Measurements from ENCODE around the gene PTPMT1. TPM values are rescaled to one million over a fixed set of nuclear protein-coding genes. Genes with fewer than 3 reads are reported as not detected.
"Not testable (repeated sequence)": the region's sequence is repeated elsewhere in the genome, so short reads cannot be mapped to it uniquely, and the experiment has no call there.

The PTPMT1 gene
- total RNA-seq, 4 donors from 2014 or later, result 70.0 to 95.7 (median 83.6) TPM

DNA sequence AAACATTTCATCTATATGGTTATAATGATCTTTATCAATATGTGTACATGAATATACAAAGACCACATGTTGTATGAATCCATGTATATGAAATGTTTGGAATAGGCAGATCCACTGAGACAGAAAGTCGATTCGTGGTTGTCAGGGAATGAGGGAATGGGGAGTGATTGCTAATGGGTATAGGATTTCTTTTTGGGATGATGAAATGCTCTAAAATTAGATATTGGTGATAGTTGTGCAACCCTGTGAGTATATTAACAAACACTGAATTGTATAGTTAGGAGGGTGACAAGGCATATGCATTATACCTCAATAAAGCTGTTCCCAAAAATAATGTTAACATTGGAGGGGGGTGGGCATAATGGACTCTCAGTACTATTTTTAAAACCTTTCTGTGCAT is 5.0 kb upstream of the PTPMT1 start:
- Histone ChIP-seq H3K36me3 (no peaks in the 10 kb centered on the region), H3K27ac (no peak overlapping the region), H3K4me3 (no peak overlapping the region), H3K9me3 (no peaks in the 10 kb centered on the region), H3K4me1 (peaks cover 0 to 12% (median 0%) of the 10 kb centered on the region in 3 donors), H3K27me3 (no peaks in the 10 kb centered on the region)
- ATAC-seq, result no peak
- WGBS, 2 donors (ENCODE audit: low coverage in 1 of 2), result 80 to 81% methylated on average over 1 to 2 of the region's 2 CpGs
- TF ChIP-seq POLR2AphosphoS5 (IDR thresholded peaks at IDR 0.05) (no peak), EP300 (IDR thresholded peaks at IDR 0.05) (no peak), POLR2A (IDR thresholded peaks at IDR 0.05) (no peak)
- TF ChIP-seq, protein P1, sequence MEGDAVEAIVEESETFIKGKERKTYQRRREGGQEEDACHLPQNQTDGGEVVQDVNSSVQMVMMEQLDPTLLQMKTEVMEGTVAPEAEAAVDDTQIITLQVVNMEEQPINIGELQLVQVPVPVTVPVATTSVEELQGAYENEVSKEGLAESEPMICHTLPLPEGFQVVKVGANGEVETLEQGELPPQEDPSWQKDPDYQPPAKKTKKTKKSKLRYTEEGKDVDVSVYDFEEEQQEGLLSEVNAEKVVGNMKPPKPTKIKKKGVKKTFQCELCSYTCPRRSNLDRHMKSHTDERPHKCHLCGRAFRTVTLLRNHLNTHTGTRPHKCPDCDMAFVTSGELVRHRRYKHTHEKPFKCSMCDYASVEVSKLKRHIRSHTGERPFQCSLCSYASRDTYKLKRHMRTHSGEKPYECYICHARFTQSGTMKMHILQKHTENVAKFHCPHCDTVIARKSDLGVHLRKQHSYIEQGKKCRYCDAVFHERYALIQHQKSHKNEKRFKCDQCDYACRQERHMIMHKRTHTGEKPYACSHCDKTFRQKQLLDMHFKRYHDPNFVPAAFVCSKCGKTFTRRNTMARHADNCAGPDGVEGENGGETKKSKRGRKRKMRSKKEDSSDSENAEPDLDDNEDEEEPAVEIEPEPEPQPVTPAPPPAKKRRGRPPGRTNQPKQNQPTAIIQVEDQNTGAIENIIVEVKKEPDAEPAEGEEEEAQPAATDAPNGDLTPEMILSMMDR (IDR thresholded peaks at IDR 0.05), result no peak

DNA sequence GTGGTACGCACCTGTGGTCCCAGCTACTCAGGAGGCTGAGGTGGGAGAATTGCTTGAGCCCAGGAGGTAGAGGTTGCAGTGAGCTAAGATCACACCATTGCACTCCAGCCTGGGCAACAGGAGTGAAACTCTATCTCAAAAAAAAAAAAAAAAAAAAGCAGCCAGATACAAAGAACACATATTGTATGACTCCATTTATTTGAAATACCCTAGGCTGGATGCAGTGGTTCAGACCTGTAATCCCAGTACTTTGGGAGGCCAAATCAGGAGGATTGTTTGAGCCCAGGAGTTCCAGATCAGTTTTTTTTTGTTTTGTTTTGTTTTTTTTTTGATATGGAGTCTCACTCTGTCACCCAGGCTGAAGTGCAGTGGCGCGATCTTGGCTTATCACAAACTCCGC is 3.0 kb upstream of the PTPMT1 start:
- H3K36me3 ChIP-seq, H3K4me3 ChIP-seq, H3K9me3 ChIP-seq, H3K27ac ChIP-seq, ATAC-seq, H3K27me3 ChIP-seq: not testable (repeated sequence)
- H3K4me1 ChIP-seq, result peaks cover 0 to 28% (median 6%) of the 10 kb centered on the region in 3 donors
- 100% methylated on average over 3 of the region's 4 CpGs; no CpG with 5 or more reads in 1 of the 2 donors for WGBS, 2 donors (ENCODE audit: low coverage in 1 of 2)

DNA sequence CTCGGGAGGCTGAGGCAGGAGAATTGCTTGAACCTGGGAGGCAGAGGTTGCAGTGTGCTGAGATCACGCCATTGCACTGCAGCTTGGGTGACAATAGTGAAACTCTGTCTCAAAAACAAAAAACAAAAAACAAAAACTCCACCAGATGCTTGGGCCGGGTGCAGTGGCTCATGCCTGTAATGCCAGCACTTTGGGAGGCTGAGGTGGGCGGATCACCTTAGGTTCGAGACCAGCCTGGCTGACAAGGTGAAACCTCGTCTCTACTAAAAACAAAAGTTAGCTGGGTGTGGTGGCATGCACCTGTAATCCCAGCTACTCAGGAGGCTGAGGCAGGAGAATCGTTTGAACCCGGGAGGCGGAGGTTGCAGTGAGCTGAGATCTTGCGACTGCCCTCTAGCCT is 1.0 kb upstream of the PTPMT1 start:
- WGBS, 2 donors (ENCODE audit: low coverage in 1 of 2), result 98% methylated on average over 9 to 10 of the region's 10 CpGs
- H3K27ac ChIP-seq, result peak overlapping the region in 1 of 4 donors; percentile 83
- H3K27me3 ChIP-seq, H3K4me3 ChIP-seq, H3K9me3 ChIP-seq, ATAC-seq: not testable (repeated sequence)
- H3K4me1 ChIP-seq, result peaks cover 0 to 30% (median 6%) of the 10 kb centered on the region in 3 donors
- H3K36me3 ChIP-seq, result peaks cover 0 to 14% of the 10 kb centered on the region in 2 donors

DNA sequence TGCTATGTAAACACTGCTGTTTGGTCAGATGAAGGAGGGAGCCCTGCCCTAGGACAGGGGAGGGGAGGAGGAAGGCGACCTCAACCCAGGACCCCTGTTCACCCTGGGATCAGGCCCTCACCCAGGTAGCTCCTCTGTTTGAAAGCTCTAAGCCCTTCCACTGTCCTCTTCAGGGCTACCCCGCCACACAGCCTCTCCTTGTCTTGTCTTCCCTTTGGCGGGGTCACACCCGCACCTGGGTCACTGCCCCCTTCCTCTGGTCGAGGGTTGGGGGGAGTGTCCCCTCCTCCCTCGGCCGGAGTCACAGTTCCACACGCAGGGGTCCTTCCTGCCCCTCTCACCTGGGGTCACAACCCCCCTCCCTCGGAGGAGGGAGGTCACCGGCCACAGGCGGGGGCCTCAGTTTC is 463 bp upstream of the PTPMT1 start:
- Histone ChIP-seq H3K36me3 (peaks cover 0 to 19% of the 10 kb centered on the region in 2 donors), H3K4me3 (peak overlapping the region; percentile 77 to 91), H3K27me3 (no peaks in the 10 kb centered on the region), H3K4me1 (peaks cover 0 to 30% (median 6%) of the 10 kb centered on the region in 3 donors), H3K27ac (peak overlapping the region; percentile 47 to 85 (median 74)), H3K9me3 (no peaks in the 10 kb centered on the region)
- TF ChIP-seq, protein P1 (IDR thresholded peaks at IDR 0.05), result no peak
- TF ChIP-seq EP300 (IDR thresholded peaks at IDR 0.05) (no peak), POLR2A (IDR thresholded peaks at IDR 0.05) (no peak), POLR2AphosphoS5 (IDR thresholded peaks at IDR 0.05) (no peak)
- ATAC-seq, result no peak
- 17% methylated on average over 5 of the region's 11 CpGs; no CpG with 5 or more reads in 1 of the 2 donors for WGBS, 2 donors (ENCODE audit: low coverage in 1 of 2)

DNA sequence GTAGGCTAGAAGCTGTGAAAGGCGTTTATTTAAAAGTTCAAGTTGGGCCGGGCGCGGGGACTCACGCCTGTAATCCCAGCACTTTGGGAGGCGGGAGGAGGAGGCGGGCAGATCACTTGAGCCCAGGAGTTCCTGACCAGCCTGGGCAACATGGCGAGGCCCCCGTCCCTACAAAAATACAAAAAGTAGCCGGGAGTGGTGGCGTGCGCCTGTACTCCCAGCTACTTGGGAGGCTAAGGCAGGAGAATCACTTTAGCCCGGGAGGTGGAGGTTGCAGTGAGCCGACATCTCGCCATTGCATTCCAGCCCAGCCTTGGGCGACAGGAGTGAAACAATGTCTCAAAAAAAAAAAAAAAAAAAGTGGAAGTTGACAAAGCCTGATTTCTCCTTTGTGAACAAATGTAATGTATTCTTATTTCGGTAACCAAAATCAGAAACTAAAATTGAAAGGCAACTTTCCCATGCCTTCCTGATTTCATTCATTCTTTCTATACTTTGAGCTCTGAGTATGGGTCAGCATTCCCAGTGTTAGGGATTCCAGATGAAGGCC is 825 bp downstream of the PTPMT1 start:
- peak overlapping the region; percentile 21 to 85 (median 74) for H3K27ac ChIP-seq
- peak overlapping the region; percentile 77 to 91 for H3K4me3 ChIP-seq
- peaks cover 0 to 30% (median 6%) of the 10 kb centered on the region in 3 donors for H3K4me1 ChIP-seq
- H3K36me3 ChIP-seq, result peaks cover 0 to 32% of the 10 kb centered on the region in 2 donors
- peak; percentile 3 for ATAC-seq
- H3K27me3 ChIP-seq, result no peaks in the 10 kb centered on the region
- no peaks in the 10 kb centered on the region for H3K9me3 ChIP-seq
- TF ChIP-seq POLR2AphosphoS5 (IDR thresholded peaks at IDR 0.05) (no peak), EP300 (IDR thresholded peaks at IDR 0.05) (no peak), POLR2A (IDR thresholded peaks at IDR 0.05) (no peak)
- TF ChIP-seq, protein P1 (IDR thresholded peaks at IDR 0.05), result no peak
- WGBS, 2 donors (ENCODE audit: low coverage in 1 of 2), result 60 to 63% methylated on average over 8 to 12 of the region's 17 CpGs

DNA sequence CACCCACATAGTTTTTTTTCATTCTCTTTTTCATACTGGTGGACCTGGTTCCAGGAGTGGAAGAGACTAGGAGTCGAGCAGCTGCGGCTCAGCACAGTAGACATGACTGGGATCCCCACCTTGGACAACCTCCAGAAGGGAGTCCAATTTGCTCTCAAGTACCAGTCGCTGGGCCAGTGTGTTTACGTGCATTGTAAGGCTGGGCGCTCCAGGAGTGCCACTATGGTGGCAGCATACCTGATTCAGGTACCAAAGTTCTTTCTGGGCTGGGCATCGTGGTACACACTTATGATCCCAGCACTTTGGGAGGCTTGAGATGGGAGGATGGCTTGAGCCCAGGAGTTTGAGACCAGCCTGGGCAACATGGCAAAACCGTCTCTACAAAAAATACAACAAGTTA is 4.2 kb downstream of the PTPMT1 start:
- Histone ChIP-seq H3K27me3 (no peaks in the 10 kb centered on the region), H3K27ac (no peak overlapping the region), H3K9me3 (no peaks in the 10 kb centered on the region), H3K4me3 (no peak overlapping the region), H3K36me3 (peaks cover 0 to 66% of the 10 kb centered on the region in 2 donors), H3K4me1 (peaks cover 0 to 39% (median 14%) of the 10 kb centered on the region in 3 donors)
- ATAC-seq, result no peak
- 92 to 100% methylated on average over 2 to 3 of the region's 7 CpGs for whole genome bisulfite sequencing, 2 donors (ENCODE audit: low coverage in 1 of 2)
- no peak for TF ChIP-seq EP300 (IDR thresholded peaks at IDR 0.05)
- TF ChIP-seq, protein P1 (IDR thresholded peaks at IDR 0.05), result no peak
- no peak for TF ChIP-seq POLR2A (IDR thresholded peaks at IDR 0.05)
- no peak for TF ChIP-seq POLR2AphosphoS5 (IDR thresholded peaks at IDR 0.05)
